ENCODE measurements around the gene GSC.
A peak's percentile ranks its signal among the peaks of the same experiment; 100 is the strongest.
"Not testable (repeated sequence)": the region's sequence is repeated elsewhere in the genome, so short reads cannot be mapped to it uniquely, and the experiment has no call there.

Gene GSC

GRCh38 chr14:94769391-94770250, at the start of gene GSC:
GSC (minus strand) TSS chr14:94770113; CDS start chr14:94770015, 98 bp downstream.
- DNase-seq = peak in 1 of 2 donors; percentile 7

GRCh38 chr14:94819531-94819930, 49.6 kb upstream of the GSC start:
- DNase-seq = no peak

GRCh38 chr14:94816113-94816512, 46.2 kb upstream of the GSC start:
- no peak for DNase-seq

GRCh38 chr14:94805680-94806288, 35.9 kb upstream of the GSC start:
- no peak for DNase-seq

- no peak for DNase-seq
Observed at GRCh38 chr14:94801225-94801624, 31.3 kb upstream of the GSC start.

- not testable (repeated sequence) for DNase-seq
Observed at GRCh38 chr14:94800764-94801163, 30.9 kb upstream of the GSC start.

GRCh38 chr14:94797887-94798286, 28.0 kb upstream of the GSC start:
- DNase-seq = no peak

GRCh38 chr14:94796278-94796677, 26.4 kb upstream of the GSC start:
- no peak for DNase-seq

GRCh38 chr14:94795372-94795771, 25.5 kb upstream of the GSC start:
- DNase-seq = no peak

- DNase-seq = no peak
Observed at GRCh38 chr14:94793901-94794300, 24.0 kb upstream of the GSC start.

- DNase-seq = no peak
Observed at GRCh38 chr14:94787655-94788054, 17.7 kb upstream of the GSC start.

GRCh38 chr14:94787092-94787491, 17.2 kb upstream of the GSC start:
- no peak for DNase-seq

GRCh38 chr14:94780536-94781399, 10.9 kb upstream of the GSC start:
- no peak for DNase-seq

- no peak for DNase-seq
Observed at GRCh38 chr14:94779713-94780112, 9.8 kb upstream of the GSC start.

- no peak for DNase-seq
Observed at GRCh38 chr14:94775871-94776210, 5.9 kb upstream of the GSC start.

- DNase-seq = no peak
Observed at GRCh38 chr14:94775091-94775870, 5.4 kb upstream of the GSC start.

GRCh38 chr14:94774344-94775090, 4.6 kb upstream of the GSC start:
- no peak for DNase-seq

GRCh38 chr14:94773655-94774343, 3.9 kb upstream of the GSC start:
- no peak for DNase-seq

- DNase-seq = no peak
Observed at GRCh38 chr14:94773061-94773648, 3.2 kb upstream of the GSC start.

GRCh38 chr14:94772548-94772947, 2.6 kb upstream of the GSC start:
- no peak for DNase-seq

- DNase-seq = no peak
Observed at GRCh38 chr14:94771906-94772490, 2.1 kb upstream of the GSC start.

Data from CD4-positive, alpha-beta T cell treated with Interleukin-4 for 1 hour (primary cell).